Mesenteric fat pad (tissue), 1 donor: ENCODE results near the gene BANF2. TPM values are rescaled to one million over a fixed set of nuclear protein-coding genes. Genes with fewer than 3 reads are reported as not detected.

Source experiments
- DNase-seq: peaks from one replicate; pipeline ENCODE4 v3.0.0-alpha.2; 2020; ENCODE audit warnings: low spot score
- total RNA-seq: library from RNA; stranded (reverse); fragmentation: NEBNext Ultra II Directional; extraction: Animal tissue kit (Norgen Biotek cat#: 25700); gene quantifications from one replicate; pipeline ENCODE4 v1.2.1, GENCODE V29; 2021
- donor health status: DM: yes; HTN: yes; CAD: no.

The BANF2 gene
- total RNA-seq, 1 donor from 2014 or later, result not detected

DNA sequence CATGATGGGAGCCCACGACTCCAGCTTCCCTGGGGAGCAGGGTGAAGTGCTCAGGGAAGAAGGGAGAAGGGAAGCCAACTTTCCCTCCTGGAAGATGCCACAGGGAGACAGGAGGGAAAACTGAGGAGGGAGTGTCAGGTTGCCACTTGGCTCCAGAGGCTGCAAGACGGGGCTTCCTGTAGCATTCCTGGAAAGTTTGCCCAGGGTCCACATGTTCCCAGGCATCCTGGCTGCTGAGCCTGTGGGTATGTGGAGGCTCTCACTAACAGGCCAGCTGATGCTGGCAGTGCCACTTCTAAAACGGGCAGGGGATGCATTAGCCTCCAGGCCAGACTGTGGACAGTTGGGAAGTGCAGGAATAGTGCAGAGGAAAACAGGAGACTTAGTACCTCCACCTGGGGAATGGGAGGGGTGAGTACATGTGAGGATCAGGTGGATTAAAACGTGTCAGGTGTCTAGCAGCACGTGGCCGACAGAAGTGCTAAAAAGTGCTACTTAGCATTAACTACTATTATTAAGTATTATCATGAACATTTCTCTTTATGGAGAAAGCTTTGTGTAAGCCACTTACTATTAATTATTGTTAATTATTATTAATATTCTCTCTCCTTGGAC, 33.2 kb downstream of the BANF2 start:
- DNase-seq, result no peak

DNA sequence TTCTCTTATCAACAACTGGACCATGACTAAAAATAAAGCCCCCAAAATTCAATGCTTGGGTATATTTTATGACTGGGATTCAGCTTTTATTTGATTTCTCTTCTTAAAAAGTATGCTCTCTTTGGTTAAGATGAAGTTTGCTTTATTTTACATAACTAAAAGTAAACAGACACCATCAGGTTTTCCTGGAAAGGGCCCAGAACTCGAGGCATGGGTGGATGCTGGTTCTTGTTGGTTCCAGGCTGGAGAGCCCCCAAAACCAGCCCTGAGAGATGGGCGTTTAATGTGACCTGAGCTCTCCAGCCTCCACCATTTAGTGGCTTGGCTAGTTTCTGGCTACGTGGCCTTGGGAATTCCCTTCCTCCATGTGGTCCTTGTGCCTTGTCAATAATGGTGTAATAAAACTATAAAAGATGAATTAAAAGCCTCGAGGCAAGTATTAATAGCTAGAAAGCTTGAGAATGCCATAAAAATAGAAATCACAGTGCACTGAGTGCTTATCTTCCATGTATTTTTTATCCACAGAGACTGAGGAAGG, 34.1 kb downstream of the BANF2 start:
- DNase-seq, result no peak

DNA sequence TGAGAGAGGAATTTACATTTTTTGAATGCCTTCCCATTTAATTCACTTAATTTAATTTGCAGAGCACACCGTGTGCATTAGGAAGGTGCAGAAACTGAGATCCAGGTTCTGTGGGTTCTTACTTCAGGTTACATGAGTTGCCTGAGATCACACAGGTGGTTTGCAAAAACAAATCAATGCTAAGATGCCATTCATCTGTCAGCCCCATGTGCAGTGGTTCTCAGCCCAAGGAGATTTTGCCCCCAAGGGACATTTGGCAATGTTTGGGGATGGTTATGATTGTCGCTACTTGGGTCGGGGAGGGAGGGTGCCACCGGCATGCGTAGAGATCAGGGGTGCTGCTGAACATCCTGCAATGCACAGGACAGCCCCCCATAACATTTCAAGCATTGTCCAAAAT, 34.6 kb downstream of the BANF2 start:
- no peak for DNase-seq

DNA sequence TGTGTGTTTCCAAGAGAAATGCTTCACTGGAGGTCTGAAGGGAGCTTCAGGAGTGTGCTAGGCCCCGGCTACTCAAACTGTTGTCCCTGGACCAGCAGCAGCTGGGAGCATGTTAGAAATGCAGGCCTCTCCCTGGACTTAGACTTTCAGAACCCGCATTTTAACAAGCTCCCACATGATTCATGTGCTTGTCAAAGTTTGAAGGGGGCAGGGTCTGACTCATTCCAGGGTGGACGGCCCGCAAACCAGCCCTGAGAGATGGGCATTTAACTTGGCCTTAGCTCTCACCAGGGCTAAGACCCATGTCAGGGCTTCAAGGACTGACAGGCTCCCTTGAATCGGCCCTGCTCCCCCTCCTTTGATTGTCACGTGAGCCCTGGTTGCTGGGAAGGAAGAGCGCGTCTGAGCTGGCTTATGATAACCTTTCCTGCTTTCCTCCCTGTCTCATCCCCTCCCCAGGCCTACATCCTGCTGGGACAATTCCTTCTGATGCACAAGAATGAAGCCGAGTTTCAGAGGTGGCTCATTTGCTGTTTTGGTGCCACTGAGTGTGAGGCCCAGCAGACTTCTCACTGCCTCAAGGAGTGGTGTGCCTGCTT, 35.5 kb downstream of the BANF2 start:
- no peak for DNase-seq

DNA sequence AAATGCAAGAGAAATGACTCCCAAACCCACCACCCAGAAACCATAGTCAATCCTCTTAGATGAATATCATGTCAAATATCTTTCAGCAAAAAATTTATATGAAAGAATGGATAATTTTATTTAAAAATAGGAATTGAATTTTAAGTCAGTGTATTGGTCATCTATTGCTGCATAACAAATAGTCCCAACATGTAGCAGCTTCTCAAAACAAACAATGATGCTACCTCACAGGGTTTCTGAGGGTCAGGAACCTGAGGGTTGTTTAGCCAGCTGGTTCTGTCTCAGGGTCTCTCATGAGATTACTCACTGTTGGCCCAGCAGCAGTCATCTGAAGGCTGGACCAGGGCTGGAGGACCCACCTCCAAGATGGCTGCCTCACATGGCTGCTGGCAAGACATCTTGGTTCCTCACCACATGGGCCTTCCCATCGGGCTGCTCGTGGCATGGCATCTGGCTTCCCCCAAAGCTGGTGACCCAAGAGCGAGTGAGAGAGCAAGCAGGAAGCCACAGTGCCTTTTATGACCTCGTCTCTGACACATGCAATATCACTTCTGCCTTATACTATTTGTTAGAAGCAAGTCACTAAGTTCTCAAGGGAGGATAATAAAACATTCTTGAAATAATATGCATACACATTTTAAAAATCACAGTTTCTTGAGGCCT, 36.3 kb downstream of the BANF2 start:
- no peak for DNase-seq

DNA sequence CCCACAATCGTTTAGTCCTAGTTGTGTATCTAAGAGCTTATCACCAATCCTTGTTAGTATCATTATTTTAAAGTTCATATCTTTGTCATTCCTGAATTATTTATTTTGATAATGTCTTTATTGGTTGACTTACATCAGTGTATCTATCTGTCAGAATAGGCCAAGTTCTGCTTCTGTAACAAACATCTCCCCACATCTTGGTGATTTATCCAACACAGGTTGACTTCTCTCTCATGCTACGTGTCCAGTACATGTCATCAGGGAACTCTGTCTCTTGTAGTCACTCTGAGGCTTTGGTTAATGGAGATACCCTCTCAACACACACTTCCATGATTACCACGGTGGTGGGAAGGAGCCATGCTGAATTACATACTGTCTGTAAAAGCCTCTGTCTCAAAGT, 38.4 kb downstream of the BANF2 start:
- no peak for DNase-seq

DNA sequence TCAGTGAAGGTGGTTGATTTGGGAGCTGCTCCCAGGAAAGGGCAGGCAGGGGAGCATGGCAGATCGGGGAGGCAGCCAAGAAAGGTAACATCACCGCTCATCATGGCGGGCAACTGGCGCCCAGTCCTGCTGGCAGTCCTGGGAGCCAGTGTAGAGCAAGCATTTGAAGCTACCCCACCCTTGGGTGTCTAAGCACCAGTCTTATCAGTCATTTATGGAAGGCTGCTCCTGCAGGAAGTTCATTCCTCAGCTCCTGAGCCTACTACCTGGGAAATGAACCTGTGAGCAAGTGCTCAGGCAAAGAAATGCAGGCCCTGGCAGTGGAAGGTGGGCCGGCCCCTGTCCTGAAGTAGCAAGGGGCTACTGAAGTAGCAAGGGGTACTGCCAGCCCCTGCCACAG, 41.5 kb downstream of the BANF2 start:
- no peak for DNase-seq

DNA sequence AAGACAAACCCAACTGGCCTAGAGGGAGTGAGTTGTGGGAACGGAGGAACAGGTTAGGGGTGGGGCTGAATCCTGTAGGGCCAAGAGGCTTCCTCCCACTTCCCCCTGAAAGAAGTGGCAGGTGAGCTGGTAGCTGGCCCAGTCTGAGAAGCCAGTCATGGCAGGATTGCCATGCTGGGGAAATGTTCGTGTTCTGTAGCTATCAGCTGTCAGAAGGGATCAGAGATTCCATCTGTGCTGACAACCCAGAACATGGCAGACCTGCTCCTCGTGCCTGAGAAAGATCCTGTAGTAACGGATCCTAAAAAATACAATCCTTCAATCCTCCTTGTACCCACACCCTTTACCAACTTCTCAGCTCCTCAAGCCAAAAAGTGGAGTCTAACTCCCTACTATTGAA, 43.0 kb downstream of the BANF2 start:
- DNase-seq, result no peak

DNA sequence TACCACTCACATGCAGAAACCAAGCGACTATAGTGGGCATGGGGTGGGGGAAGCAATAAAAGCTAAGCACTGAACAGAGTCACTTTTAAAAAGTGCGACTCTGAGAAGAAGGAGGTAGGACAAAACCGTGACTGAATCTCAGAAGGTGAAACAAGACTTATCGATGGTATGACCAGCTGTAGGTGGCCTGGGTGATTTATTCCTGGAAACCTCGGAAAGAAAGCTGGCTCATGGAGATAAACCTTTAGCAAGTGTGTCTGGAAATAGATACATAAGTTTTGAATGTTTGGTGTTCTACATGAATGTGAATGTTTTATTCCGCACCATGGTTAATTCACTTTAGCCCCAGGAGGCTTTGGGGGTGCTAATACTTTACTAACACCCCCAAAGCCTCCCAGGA, 43.9 kb downstream of the BANF2 start:
- no peak for DNase-seq

DNA sequence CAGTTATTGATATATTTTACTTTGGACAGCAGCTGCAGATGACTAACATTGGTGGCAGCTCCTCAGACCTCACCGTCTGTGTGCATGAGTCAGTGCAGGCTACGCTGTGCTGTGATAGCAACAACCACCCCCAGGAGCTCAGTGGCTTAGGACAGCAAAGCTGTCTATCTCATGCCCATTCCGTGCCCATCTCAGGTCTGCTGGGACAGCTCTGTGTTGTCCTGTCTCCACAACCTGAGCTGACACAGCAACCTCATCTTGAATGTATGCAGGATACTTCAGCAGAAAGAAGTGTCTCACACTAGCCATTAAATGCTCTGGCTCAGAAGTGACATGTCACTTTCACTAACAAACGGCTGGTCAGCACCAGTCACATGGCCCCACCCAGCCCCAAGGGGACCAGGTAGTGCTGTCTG, 47.7 kb downstream of the BANF2 start:
- no peak for DNase-seq

DNA sequence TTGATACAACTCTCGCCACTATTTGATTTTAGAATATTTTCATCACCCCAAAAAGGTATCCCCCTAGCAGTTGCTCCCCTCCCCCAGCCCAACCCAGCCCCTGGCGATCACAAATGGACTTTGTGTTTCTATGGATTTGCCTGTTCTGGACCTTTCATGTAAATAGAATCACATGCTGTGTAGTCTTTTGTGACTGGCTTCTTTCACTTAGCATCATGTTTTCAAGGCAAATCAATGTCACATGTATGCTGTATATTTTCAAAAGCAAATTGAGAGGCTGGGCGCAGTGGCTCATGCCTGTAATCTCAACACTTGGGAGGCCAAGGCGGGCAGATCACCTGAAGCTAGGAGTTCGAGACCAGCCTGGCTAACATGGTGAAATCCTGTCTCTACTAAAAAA, 48.5 kb downstream of the BANF2 start:
- no peak for DNase-seq

DNA sequence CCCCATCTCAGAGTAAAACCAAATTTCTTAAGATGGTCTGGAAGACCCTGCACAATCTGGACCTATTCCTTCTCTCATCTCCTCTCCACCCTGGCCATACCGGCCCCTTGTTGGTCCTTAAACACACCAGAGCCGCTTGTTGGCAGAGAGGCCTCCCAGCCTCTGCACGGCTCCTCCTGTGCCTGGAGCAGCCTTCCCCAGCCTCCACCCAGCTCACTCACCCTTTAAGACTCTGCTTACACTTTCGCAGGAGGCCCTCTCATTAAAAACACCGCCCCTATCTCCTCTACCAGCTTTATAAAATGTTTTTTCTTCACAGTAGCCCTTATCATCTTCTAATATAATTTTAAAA, 49.8 kb downstream of the BANF2 start:
- no peak for DNase-seq

DNA sequence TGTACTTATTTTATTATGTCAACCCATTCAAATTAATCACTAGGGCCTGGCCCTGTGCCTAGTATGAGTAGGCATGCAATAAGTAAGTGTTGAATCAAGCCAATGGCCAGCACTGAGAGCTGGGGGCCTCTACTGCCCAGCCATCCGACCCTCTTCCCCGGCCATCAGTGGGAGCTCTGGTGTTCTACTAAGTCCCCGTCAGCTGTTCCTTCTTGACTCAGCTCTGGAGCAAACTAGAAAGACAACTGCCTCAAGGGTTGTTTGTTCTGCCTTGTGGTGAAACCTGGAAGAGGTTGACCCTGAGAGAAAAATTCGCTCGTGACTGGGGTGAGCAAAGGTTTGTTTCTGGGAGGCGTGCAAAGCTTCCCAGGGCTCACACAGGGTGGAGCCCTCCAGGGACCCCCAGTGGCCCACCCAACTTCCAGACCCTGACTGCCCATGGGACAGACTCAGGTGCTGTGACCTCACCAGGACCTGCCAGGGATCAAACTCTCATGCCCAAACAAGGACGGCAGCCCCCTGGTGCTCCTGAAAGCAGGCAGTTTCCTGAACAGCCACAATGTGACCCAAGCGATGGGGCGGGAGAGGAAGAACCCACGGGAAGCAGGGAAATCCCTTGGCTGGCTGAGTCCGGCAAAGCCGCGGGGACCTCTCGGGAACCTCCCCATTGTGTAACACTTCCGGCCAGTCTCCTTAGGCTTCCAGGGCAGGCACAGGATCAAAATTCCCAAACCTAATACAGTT, 50.4 kb downstream of the BANF2 start:
- DNase-seq, result no peak

DNA sequence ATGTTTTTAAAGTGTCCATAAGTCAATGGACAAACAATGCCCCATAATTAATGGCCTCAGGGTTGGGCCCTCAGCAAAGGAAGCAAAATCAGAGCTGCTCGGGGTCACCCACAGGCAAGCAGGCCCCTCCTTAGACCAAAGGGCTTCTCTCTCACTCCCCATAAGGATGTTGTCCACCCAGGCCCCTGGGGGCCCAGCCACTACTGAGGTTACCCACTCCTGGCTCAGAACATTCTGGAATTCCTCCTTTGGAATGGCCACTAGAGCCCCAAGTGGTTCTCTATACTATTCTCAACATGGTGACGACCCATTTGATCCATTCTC, 50.9 kb downstream of the BANF2 start:
- DNase-seq, result no peak

DNA sequence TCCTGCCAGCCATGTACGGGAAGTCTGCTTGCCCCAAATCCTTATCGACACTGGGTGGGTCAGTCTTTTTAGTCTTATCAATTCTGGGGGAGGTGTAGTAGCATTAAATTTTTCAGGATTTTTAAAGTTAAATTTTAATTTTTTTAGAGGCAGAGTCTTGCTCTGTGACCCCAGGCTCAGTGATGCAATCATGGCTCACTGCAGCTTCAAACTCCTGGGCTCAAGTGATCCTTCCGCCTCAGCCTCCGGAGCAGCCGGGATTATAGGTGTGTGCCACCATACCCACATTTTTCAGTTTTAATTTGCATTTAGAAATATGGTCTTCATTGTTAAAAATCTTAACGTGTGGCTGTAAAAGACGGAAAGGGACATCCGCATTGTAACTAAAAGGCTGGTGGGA, 51.9 kb downstream of the BANF2 start:
- no peak for DNase-seq

DNA sequence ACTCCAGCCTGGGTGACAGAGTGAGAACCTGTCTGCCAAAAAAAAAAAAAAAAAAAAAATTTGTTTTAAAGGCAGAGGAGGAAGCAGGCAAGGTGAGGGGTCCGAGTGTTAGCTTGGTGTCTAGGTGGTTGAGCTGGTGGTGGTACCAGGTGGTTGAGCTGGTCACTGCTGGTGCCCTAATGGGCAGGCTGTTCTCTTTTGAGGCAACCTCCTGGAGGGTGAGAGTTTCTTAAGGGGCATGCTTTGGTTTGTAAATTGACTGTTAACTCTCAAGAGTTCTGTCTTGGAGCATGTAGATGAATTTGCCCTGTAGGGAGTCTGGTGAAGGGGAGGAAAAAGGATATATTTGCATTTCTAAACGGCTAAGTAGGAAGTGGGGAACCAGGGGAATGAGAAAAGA, 52.7 kb downstream of the BANF2 start:
- DNase-seq, result no peak

DNA sequence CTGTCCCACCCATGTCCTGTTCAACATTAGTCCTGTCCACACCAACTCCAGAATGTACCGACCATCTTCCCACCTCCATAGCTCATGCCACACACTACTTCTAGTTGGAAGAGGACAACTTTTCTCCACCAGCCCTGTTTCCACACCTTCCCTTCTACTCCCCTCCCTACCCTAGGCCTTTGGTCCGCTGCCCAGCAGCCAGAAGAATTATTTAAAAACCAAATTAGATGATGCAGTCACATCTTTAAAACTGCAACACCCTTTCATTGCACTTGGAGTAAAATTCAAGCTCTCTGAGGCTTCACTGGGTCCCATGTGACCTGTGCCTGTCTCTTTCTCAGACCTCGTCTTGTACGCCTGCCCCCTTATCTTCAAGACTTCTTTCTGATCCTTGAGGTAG, 53.8 kb downstream of the BANF2 start:
- no peak for DNase-seq

DNA sequence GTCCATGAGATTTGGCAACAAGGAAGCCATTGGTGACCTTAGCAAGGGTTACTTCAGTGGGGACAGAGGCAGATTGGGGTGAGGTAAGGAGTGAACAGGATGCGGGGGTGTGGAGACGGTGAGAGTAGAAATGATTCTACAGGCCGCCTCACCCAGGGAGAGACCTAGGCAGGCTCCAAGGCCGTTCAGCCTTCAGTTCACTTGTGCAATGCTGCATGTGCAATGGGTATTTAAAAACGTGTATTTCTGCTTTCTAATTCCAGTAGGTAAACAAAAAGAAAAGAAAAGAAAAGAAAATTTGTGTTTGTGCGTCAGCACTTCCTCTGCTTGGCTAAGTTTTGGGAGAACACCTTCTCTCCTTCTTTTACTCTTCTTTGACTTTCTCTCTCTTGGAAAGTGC, 56.8 kb downstream of the BANF2 start:
- DNase-seq, result no peak

DNA sequence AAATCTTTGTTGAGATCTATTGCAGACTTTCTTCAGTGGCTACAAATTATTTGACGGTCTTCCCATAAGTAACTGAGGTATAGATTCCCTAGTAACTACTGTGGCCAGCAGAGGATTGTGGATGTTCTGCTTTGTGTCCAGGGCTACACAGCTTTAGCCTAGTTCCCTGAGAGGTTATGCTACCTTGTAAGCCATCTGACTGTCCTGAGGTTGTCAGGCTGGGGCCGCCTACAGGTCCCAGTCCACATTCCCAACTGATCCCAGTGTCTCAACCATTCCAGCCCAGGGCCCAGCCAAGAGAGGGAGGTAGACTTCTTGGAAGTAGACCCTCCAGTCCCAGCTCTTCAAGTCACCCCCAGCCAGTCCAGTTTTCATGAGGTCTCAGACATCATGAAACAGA, 57.7 kb downstream of the BANF2 start:
- DNase-seq, result no peak

DNA sequence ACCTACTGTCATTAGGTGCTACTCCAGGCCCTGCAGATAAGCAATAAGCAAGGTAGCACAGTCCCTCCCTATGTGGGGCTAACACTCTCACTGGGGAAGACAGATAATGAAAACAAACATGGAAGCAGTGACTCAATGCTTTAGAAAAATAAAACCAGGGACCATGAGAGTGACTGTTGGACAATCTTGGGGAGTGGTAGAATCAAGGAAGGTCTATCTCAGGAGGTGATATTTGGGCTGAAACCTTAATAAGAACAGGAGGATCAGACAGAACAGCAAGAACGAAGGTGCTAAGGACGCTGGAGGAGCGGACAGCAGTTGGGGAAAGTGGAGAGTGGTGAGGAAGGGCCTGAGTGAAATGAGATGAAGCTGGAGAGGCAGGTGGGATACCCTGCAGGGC, 58.2 kb downstream of the BANF2 start:
- DNase-seq, result no peak

DNA sequence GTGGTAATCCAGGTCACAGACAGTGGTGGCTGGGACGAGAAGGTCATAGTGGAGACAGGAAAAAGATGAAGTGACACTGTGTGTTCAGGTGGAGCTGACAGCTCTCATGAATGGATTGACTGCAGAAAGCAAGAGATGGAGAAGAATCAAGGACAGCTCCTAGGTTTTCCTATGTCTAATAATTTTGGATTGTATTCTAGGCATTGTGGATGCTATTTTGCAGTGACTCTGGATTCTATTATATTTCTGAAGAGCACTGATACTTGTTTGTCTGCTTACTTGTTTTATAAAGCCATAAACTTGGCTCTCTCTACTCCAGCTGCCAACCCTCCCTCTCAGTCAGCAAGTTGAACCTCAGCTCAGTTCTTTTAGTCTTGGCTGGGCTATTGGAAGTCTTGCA, 58.7 kb downstream of the BANF2 start:
- DNase-seq, result no peak

DNA sequence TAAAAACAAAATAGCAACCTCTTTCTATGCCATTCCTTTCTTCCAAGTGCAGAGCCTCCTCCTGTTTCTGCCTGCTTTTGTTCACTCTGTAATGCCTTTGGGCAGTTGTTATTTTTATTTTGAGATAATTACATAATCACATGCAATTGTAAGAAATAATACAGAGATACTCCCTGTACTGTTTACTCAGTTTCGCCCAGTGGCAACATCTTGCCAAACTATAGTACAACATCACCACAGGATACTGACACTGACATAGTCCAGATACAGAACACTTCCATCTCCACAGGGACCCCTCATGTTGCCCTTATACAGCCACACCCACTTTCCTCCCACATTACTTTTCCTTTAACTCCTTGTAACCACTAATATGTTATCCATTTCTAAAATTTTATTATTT, 59.7 kb downstream of the BANF2 start:
- DNase-seq, result no peak
